ENCODE data around the gene IL3RA.

GRCh38 chrX:1386338-1387127 lies 49.9 kb downstream of the IL3RA start:
- TF ChIP-seq GATA2 (IDR thresholded peaks at IDR 0.05; ENCODE audit: low read depth, low read length): no peak
- TF ChIP-seq GATA3 (IDR thresholded peaks at IDR 0.05; ENCODE audit: low read depth, low read length): no peak
